HG02852 (cell line): ENCODE data around the gene SERINC1.
A peak's percentile ranks its signal among the peaks of the same experiment; 100 is the strongest.

Source experiments
- ATAC-seq: cut with Tn5 transposase; IDR thresholded peaks from one replicate; pipeline ENCODE4 v1.9.1; 2021; ENCODE audit warnings: mild to moderate bottlenecking, moderate library complexity; ENCODE audit not compliant: unreplicated experiment

The SERINC1 gene

DNA sequence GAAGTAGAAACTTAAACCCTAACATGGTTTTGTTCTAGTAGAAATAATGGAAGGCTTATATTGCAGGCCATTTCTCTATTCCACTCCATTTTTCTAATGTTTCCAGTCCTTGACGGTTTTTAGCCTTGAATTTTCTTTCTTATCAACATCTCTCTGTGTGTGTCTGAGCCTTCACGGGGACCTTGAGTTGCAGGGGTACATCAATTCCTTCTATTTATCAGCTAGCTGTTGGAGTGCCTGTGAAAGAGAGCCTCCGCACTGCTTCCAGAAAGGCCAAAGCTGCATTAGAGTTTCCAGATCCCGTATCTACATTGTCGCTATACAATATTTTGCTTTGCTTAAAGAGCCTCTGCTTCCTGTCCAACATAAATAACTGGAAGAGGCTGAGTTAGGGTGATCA is 77.6 kb downstream of the SERINC1 start:
- ATAC-seq = no peak

DNA sequence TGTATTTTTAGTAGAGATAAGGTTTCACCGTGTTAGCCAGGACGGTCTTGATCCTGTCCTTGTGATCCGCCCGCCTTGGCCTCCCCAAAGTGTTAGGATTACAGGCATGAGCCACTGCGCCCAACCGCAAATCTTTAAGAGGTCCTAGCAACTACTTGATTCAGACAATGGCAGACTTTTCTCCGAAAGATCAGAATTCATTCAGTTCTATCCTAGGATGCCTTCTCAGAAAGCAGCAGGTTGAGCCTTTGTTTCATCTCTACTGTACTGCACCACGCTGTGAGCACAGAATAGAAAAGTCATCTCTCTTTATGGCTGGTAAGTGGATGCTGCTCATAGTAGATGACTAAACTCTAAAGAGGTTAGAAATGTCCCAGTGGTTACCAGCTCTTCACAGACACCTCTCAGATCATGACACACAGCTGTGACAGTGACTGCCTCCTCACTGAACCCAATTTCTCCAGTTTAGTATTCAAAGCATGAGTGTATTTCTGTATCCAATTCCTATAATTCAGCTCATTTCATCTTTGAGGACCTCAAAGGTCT is 78.2 kb downstream of the SERINC1 start:
- peak; percentile 94 for ATAC-seq
